SJCRH30 (cell line): ENCODE measurements around the gene GUCA1C. TPM values are rescaled to one million over a fixed set of nuclear protein-coding genes. Genes with fewer than 3 reads are reported as not detected.

Experiments
- DNase-seq, 2 experiments: peaks; one replicate each; pipeline ENCODE4 v3.0.0-alpha.2; 2015 to 2020
- H3K27ac ChIP-seq: fragments of 250-450 bp; sonication (Bioruptor Pico); 2 replicates; pipeline ENCODE4 v1.5.1; 2020; ENCODE audit warnings: mild to moderate bottlenecking, moderate library complexity
- H3K27me3 ChIP-seq: fragments of 250-450 bp; sonication (Bioruptor Pico); 2 replicates; pipeline ENCODE4 v1.5.1; 2020; ENCODE audit warnings: mild to moderate bottlenecking, moderate library complexity
- H3K36me3 ChIP-seq: fragments of 250-450 bp; sonication (Bioruptor Pico); 2 replicates; pipeline ENCODE4 v1.5.1; 2020; ENCODE audit warnings: mild to moderate bottlenecking, moderate library complexity
- H3K4me1 ChIP-seq: fragments of 250-450 bp; sonication (Bioruptor Pico); 2 replicates; pipeline ENCODE4 v1.5.1; 2020; ENCODE audit warnings: mild to moderate bottlenecking, moderate library complexity
- H3K4me3 ChIP-seq: fragments of 250-450 bp; sonication (Bioruptor Pico); 2 replicates; pipeline ENCODE4 v1.5.1; 2020; ENCODE audit warnings: mild to moderate bottlenecking, moderate library complexity
- H3K9me3 ChIP-seq: fragments of 250-450 bp; sonication (Bioruptor Pico); replicated peaks from 2 replicates; pipeline ENCODE4 v1.5.1; 2020; ENCODE audit warnings: mild to moderate bottlenecking, moderate library complexity
- total RNA-seq: library from RNA; depleted of rRNA; stranded (reverse); fragments of >200 nt; shearing (Covaris generic); gene quantifications from 2 replicates; pipeline ENCODE4 v1.2.3, GENCODE V29; 2014; rRNA removed

Gene GUCA1C
- total RNA-seq, 1 experiment from 2014 or later: not detected

- H3K36me3 ChIP-seq: no peaks in the 10 kb centered on the region
- H3K4me1 ChIP-seq: no peaks in the 10 kb centered on the region
- DNase-seq: no peak
- no peak overlapping the region for H3K4me3 ChIP-seq
- no peak overlapping the region for H3K27ac ChIP-seq
- no peaks in the 10 kb centered on the region for H3K9me3 ChIP-seq
- no peaks in the 10 kb centered on the region for H3K27me3 ChIP-seq
Measured at GRCh38 chr3:108879915-108880314, 73.8 kb downstream of the GUCA1C start.

GRCh38 chr3:108877901-108878300, 75.8 kb downstream of the GUCA1C start:
- Histone ChIP-seq H3K27ac (no peak overlapping the region), H3K9me3 (no peaks in the 10 kb centered on the region), H3K4me1 (no peaks in the 10 kb centered on the region), H3K27me3 (no peaks in the 10 kb centered on the region), H3K4me3 (no peak overlapping the region), H3K36me3 (no peaks in the 10 kb centered on the region)
- DNase-seq: no peak

GRCh38 chr3:108863799-108864135, 89.9 kb downstream of the GUCA1C start:
- Histone ChIP-seq H3K9me3 (no peaks in the 10 kb centered on the region), H3K27me3 (peaks cover 3% of the 10 kb centered on the region; the same call in 1 of the 2 replicates), H3K4me1 (no peaks in the 10 kb centered on the region), H3K4me3 (no peak overlapping the region), H3K36me3 (no peaks in the 10 kb centered on the region), H3K27ac (no peak overlapping the region)
- no peak for DNase-seq

- Histone ChIP-seq H3K27ac (no peak overlapping the region), H3K9me3 (no peaks in the 10 kb centered on the region), H3K36me3 (no peaks in the 10 kb centered on the region), H3K27me3 (peaks cover 4% of the 10 kb centered on the region; the same call in 1 of the 2 replicates), H3K4me3 (no peak overlapping the region), H3K4me1 (no peaks in the 10 kb centered on the region)
- DNase-seq: no peak
Measured at GRCh38 chr3:108862865-108863798, 90.5 kb downstream of the GUCA1C start.

- H3K4me1 ChIP-seq: no peaks in the 10 kb centered on the region
- H3K9me3 ChIP-seq: no peaks in the 10 kb centered on the region
- H3K4me3 ChIP-seq: no peak overlapping the region
- peaks cover 9% of the 10 kb centered on the region for H3K27me3 ChIP-seq
- no peaks in the 10 kb centered on the region for H3K36me3 ChIP-seq
- no peak for DNase-seq
- H3K27ac ChIP-seq: no peak overlapping the region
Measured at GRCh38 chr3:108861401-108861800, 92.3 kb downstream of the GUCA1C start.

Other genes with a start within 250 kb of the GUCA1C start
- not detected in 2 replicates for gene RETNLB, start 196.5 kb downstream of the GUCA1C start, total RNA-seq
- gene TRAT1, start 131.1 kb downstream of the GUCA1C start, total RNA-seq: 0.08 TPM in 1 of 2 replicates, not detected in the other
- gene MORC1, start 164.3 kb upstream of the GUCA1C start, total RNA-seq: not detected in 2 replicates
- gene C3orf85, start 182.8 kb upstream of the GUCA1C start, total RNA-seq: not detected in 2 replicates